Measurements from ENCODE around the gene DDX51.
A peak's percentile ranks its signal among the peaks of the same experiment; 100 is the strongest.

The DDX51 gene

DNA sequence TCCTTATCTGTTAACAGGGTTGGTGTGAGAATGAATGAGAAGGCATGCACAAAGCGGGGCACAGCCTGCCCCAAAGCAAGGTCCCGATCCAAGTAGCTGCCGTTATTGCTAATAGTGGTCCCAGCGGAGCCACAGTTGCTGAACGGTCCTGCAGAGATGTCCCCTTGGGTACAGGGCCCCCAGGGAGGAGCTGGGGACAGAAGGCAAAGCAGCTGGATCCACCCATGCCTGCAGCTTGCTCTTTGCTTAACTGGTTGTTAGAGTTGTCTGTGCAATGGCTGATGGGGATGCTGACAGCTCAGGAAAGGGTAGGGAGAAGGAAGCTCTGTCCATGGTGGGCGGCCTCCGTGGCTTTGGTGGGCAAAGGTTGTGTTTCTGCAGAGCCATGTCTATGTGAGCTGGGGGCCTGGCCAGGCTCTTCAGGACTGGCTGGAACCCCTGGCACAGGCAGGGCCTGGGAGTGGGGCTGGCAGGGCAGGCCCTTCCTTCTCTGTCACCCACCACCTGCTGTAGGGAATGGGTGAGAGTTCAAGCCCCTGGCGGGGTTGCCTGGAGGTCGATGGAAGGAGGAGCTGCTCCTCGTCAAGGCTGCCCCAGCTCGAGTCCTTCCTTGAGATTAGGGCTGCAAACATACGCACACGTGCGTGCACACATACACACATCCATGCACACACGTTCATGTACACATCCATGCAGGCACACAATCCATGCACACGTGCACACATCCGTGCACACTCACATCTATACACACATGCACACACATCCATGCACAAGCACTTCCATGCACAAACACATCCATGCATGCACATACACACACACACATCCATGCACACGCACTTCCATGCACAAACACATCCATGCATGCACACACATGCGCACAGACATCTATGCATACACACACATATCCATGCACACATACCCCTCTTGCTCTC is 35.6 kb upstream of the DDX51 start:
- DNase-seq (ENCODE audit: low spot score), result no peak

DNA sequence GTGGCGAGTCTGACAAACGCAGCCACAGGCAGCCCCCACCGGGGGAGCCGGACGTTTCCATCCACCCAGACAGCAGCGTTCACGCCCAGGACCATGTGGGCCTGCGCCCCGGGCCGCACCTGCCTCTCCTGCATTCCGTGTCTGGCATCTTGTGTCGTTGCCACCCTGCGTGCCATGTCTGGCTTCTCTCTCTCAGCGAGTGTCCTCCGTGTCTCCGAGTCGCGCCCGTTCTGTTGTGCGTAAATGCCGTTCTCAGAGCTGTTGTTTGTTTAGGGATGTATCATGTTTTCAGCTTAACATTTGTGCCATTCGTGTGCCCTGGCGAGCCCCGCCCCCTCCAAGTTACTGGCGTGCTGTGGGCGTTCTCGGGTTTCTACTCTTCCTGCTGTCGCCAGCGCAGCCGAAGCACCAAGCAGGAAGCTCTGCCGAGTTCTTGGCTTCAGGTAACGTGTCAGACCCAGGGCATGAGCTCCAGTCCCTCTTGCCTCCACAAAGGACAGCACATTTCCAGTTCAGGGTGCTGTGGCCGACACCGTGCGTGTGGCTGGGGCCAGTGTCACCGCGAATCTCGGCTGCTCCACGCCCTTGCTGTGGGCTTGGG is 34.8 kb upstream of the DDX51 start:
- no peak for DNase-seq (ENCODE audit: low spot score)

GRCh38 chr12:132178316-132178715 is 34.2 kb upstream of the DDX51 start:
- no peak for DNase-seq (ENCODE audit: low spot score)

- no peak for DNase-seq (ENCODE audit: low spot score)
These were observed 32.9 kb upstream of the DDX51 start for GRCh38 chr12:132176920-132177551.

- DNase-seq (ENCODE audit: low spot score), result no peak
These were observed 32.3 kb upstream of the DDX51 start for GRCh38 chr12:132176385-132176919.

GRCh38 chr12:132175496-132176384 is 31.6 kb upstream of the DDX51 start:
- DNase-seq (ENCODE audit: low spot score), result no peak

GRCh38 chr12:132174839-132175490 is 30.8 kb upstream of the DDX51 start:
- no peak for DNase-seq (ENCODE audit: low spot score)

DNA sequence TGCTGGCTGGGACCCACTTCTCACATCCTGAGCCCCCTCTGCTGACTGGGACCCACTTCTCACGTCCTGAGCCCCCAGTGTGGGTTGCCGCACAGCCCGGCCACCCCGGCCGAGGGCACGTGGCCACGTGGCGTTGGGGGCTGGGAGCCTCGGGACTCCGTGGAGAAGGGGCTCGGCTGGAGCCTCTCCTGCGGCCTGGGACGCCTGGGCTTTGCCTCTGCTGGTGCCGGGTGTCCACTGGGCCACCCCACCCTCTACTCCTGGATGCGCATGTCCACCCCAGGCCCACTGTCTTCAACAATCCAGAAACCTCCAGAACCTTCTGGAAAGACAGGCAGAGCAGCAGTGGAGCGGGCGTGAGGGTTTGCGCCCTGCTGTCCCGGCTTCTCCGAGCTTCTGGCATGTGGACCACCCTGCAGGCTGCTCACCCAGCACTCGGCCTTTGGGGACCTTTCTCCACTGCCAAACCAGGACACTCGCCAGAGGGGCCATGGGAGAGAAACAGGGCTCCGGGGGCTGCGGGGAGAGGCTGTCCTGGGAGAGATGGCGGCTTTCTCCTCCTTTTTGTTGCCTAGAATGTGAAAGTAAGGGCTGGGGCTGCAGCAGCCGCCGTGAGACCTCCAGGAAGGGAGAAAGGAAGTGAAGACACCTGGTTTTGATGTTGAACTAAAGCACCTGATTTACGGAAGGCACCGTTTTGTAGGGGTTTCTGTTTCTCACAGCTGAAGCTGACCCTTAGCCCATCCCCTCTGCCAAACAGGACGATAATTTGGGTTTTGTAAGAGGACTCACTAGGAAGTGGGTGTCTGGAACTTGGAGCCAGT is 30.1 kb upstream of the DDX51 start:
- no peak for DNase-seq (ENCODE audit: low spot score)

- no peak for DNase-seq (ENCODE audit: low spot score)
These were observed 29.3 kb upstream of the DDX51 start for GRCh38 chr12:132173135-132174014.

DNA sequence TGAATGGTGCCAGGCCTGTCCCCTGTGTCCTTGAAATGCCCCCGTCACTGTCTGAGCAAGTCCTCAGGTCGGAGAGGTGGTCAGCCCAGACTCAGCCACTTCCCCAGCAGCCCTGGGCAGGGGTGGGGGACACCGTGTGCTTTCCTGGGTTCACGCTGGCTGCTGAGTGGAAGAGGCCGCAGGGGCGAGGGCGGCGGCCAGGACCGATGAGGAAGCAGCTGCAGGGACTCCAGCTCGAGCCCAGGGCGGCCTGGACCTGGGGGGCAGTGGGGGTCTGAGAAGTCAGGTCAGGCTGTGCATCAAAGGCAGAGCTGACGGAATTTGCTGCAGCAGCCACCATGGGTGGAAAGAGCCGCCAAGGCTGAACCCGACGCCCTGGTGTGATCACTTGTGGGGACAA is 28.5 kb upstream of the DDX51 start:
- no peak for DNase-seq (ENCODE audit: low spot score)

DNA sequence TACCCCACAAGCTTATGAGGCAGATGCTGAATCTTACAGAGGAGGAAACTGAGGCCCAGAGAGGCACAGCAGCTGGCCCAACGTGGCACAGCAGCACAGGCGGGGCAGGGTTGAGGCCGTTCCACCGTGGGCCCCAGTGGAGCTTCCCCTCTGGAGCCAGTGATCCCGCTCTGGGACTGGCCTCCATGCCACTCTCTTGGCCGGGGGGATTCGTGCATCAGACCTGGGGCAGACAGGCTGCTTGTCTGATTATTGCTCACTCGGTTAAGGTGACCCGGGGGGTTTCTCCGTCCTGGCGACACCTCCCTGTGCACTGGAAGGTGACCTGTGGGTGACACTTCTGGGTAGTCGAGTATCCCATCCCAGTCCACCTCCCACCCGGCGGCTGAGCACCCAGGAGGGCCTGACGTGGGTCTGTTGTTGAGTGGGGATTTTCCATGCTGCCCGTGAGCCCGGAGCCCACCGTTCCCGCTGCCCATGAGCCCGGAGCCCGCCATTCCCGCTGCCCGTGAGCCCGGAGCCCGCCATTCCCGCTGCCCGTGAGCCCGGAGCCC is 27.9 kb upstream of the DDX51 start:
- no peak for DNase-seq (ENCODE audit: low spot score)

GRCh38 chr12:132171293-132171967 is 27.3 kb upstream of the DDX51 start:
- DNase-seq (ENCODE audit: low spot score), result no peak

GRCh38 chr12:132170637-132171292 is 26.6 kb upstream of the DDX51 start:
- no peak for DNase-seq (ENCODE audit: low spot score)

GRCh38 chr12:132170094-132170636 is 26.0 kb upstream of the DDX51 start:
- DNase-seq (ENCODE audit: low spot score), result peak; percentile 60

- no peak for DNase-seq (ENCODE audit: low spot score)
These were observed 25.3 kb upstream of the DDX51 start for GRCh38 chr12:132169376-132169775.

DNA sequence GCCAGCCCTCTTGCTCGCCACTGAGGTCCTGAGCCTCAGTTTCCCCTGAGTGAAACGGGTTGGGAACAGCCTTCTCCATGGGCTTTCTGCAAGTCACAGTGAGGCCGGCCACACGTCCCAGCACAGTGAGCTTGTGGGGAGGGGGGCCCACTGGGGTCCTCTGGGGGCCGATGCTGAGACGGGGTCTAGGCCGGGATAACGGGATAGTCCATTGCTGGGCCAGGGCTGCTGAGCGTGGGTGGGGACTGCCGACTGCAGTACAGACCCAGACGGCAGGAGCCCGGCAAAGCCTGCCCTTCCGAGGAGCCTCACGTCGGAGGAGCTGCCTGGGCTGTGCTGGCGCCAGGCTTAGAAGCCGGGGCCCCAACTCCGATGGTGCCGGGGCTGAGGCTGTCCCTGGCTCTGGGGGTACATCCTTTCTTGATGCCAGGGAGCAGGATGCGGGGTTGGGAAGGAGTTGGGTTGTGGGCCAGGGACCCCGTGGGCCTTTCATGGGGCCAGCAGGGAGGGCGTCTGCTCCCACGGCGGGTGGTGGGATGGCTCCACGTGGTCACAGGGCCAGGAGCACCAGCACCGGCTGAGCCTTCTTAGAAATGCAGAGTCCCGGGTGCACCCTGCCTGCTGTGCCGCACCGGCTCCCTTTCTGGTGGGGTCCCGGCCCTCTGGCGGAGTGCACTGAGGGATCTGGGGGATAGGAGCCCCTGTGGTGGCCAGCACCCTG is 24.4 kb upstream of the DDX51 start:
- no peak for DNase-seq (ENCODE audit: low spot score)
